ENCODE data around the gene DNAH1.

DNA sequence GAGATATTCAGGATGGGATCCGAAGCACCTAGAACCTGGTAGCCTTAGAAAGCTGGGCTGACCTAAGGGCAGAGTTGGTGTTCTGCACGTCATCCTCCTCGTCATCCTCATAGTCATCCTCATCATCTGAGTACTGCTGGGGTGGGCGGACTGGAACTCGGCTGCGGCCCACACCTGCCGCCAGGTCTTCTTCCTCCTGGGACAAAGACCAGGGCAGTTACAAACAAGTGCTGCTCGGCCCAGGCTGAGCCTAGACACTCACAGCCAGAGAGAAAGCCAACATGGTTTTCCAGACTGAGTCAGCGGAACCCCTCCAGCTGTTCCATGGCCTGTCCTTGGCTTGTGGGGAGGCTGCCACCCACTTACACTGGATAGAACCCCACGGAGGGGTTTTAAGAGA lies 88.3 kb downstream of the DNAH1 start:
- TF ChIP-seq CTCF (optimal IDR thresholded peaks at IDR 0.05 in 1 of 3, IDR thresholded peaks at IDR 0.05 in 1 of 3, conservative IDR thresholded peaks at IDR 0.05 in 1 of 3; ENCODE audit: extremely low read depth in 1 of 3, insufficient read depth in 2 of 3, low read length in 3 of 3) (no peak), EZH2 (IDR thresholded peaks at IDR 0.05; ENCODE audit: low read length) (no peak)

Measured in keratinocyte (primary cell).